ENCODE results near the gene LIMCH1.

The LIMCH1 gene

DNA sequence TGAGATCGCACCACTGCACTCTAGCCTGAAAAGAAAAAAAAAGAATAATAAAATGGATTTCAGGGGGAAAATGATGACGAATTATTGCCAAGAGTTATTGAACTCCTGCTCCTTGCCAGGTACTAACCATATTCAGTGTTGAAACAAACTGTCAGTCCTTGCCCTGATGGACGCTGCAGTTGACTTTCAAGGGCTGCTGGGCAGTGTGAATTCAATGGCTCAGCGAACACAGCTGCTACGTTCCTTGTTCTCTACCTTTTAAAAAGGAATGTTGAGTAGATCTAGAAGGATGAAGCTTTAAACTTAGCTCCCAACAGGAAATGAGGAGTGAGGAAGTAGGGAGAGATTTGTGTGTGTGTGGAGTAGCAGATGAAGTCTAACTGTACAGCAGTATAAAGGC is 2.7 kb downstream of the LIMCH1 start:
- Histone ChIP-seq H4K20me1 (ENCODE audit: insufficient read depth, low read length) (no peaks in the 10 kb centered on the region), H3K36me3 (replicated peaks; ENCODE audit: low read depth, low read length) (no peaks in the 10 kb centered on the region), H3K9ac (ENCODE audit: low read length) (no peak overlapping the region), H3K9me3 (ENCODE audit: insufficient read depth, low read length) (no peaks in the 10 kb centered on the region), H3K4me2 (ENCODE audit: low read length) (no peak overlapping the region), H2AFZ (ENCODE audit: low read depth, low read length) (no peak overlapping the region), H3K79me2 (ENCODE audit: low read length) (no peaks in the 10 kb centered on the region), H3K27ac (ENCODE audit: low read length) (no peak overlapping the region), H3K27me3 (ENCODE audit: low read depth, low read length) (peaks cover 32% of the 10 kb centered on the region), H3K4me1 (ENCODE audit: low read length) (no peaks in the 10 kb centered on the region), H3K4me3 (ENCODE audit: low read length) (no peak overlapping the region)
- no peak for TF ChIP-seq EZH2phosphoT487 (IDR thresholded peaks at IDR 0.05; ENCODE audit: low read depth)
- TF ChIP-seq, protein P1, sequence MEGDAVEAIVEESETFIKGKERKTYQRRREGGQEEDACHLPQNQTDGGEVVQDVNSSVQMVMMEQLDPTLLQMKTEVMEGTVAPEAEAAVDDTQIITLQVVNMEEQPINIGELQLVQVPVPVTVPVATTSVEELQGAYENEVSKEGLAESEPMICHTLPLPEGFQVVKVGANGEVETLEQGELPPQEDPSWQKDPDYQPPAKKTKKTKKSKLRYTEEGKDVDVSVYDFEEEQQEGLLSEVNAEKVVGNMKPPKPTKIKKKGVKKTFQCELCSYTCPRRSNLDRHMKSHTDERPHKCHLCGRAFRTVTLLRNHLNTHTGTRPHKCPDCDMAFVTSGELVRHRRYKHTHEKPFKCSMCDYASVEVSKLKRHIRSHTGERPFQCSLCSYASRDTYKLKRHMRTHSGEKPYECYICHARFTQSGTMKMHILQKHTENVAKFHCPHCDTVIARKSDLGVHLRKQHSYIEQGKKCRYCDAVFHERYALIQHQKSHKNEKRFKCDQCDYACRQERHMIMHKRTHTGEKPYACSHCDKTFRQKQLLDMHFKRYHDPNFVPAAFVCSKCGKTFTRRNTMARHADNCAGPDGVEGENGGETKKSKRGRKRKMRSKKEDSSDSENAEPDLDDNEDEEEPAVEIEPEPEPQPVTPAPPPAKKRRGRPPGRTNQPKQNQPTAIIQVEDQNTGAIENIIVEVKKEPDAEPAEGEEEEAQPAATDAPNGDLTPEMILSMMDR (IDR thresholded peaks at IDR 0.05; ENCODE audit: low read depth, low read length) = no peak

DNA sequence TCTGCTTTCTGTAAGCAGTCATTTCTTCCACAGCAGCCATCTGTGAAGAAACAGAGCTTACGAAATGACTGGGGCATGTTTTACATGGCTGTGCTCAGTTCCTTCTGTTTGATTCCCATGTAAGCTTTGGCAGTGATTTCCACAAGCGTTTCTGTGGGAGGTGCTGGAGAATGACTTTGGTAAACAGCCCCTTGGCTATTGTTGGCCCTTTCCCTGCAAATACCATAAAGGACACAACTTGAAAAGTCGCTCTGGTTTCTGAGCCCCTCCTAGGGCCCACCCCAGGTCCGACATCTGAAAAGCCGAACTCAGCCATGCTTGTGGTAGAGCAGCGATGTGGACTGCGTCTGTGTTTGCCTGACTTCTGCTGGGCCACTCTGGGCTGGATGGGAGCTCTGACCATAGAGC is 3.7 kb downstream of the LIMCH1 start:
- H3K36me3 ChIP-seq (replicated peaks; ENCODE audit: low read depth, low read length) = no peaks in the 10 kb centered on the region
- H2AFZ ChIP-seq (ENCODE audit: low read depth, low read length) = no peak overlapping the region
- no peak overlapping the region for H3K4me2 ChIP-seq (ENCODE audit: low read length)
- no peaks in the 10 kb centered on the region for H4K20me1 ChIP-seq (ENCODE audit: insufficient read depth, low read length)
- no peak overlapping the region for H3K4me3 ChIP-seq (ENCODE audit: low read length)
- H3K4me1 ChIP-seq (ENCODE audit: low read length) = no peaks in the 10 kb centered on the region
- H3K79me2 ChIP-seq (ENCODE audit: low read length) = no peaks in the 10 kb centered on the region
- no peak overlapping the region for H3K27ac ChIP-seq (ENCODE audit: low read length)
- H3K9ac ChIP-seq (ENCODE audit: low read length) = no peak overlapping the region
- peaks cover 33% of the 10 kb centered on the region for H3K27me3 ChIP-seq (ENCODE audit: low read depth, low read length)
- TF ChIP-seq, protein P1 (IDR thresholded peaks at IDR 0.05; ENCODE audit: low read depth, low read length) = no peak
- H3K9me3 ChIP-seq (ENCODE audit: insufficient read depth, low read length) = no peaks in the 10 kb centered on the region

GRCh38 chr4:41542526-41543275 is 4.7 kb downstream of the LIMCH1 start:
- TF ChIP-seq, protein P1 (IDR thresholded peaks at IDR 0.05; ENCODE audit: low read depth, low read length) = no peak
- no peak for TF ChIP-seq EZH2phosphoT487 (IDR thresholded peaks at IDR 0.05; ENCODE audit: low read depth)
- no peak overlapping the region for H3K27ac ChIP-seq (ENCODE audit: low read length)

DNA sequence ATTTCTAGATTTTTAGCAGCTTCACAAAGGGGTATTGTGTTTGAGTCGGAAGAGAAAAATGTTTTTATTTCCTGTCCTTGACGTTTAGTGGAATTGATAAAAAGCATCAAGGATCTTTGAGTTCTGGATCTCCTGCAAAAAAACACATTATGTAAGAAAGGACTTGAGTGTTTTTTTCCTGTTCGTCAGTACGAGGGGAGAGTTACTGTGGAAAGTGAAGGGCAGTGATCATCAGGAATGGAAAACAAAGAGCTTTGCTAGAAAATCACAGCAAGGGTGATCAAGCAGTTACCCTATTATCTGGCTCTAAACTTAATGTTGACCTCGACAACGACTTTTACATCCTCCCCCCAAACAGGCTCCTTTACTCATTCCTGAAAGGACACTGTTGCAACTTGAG is 7.3 kb downstream of the LIMCH1 start:
- H3K4me1 ChIP-seq (ENCODE audit: low read length) = peaks cover 10% of the 10 kb centered on the region
- H3K4me3 ChIP-seq (ENCODE audit: low read length) = no peak overlapping the region
- H2AFZ ChIP-seq (ENCODE audit: low read depth, low read length) = no peak overlapping the region
- no peak overlapping the region for H3K9ac ChIP-seq (ENCODE audit: low read length)
- no peaks in the 10 kb centered on the region for H3K9me3 ChIP-seq (ENCODE audit: insufficient read depth, low read length)
- no peak for TF ChIP-seq EZH2phosphoT487 (IDR thresholded peaks at IDR 0.05; ENCODE audit: low read depth)
- TF ChIP-seq, protein P1 (IDR thresholded peaks at IDR 0.05; ENCODE audit: low read depth, low read length) = no peak
- H4K20me1 ChIP-seq (ENCODE audit: insufficient read depth, low read length) = no peaks in the 10 kb centered on the region
- H3K27me3 ChIP-seq (ENCODE audit: low read depth, low read length) = peaks cover 13% of the 10 kb centered on the region; the same call in 1 of the 2 replicates
- no peaks in the 10 kb centered on the region for H3K36me3 ChIP-seq (replicated peaks; ENCODE audit: low read depth, low read length)
- H3K4me2 ChIP-seq (ENCODE audit: low read length) = no peak overlapping the region
- no peaks in the 10 kb centered on the region for H3K79me2 ChIP-seq (ENCODE audit: low read length)
- H3K27ac ChIP-seq (ENCODE audit: low read length) = no peak overlapping the region

More at GRCh38 chr4:41542526-41543275, 4.7 kb downstream of the LIMCH1 start:
- no peak overlapping the region for H3K4me2 ChIP-seq (ENCODE audit: low read length)
- H3K4me3 ChIP-seq (ENCODE audit: low read length) = no peak overlapping the region
- no peaks in the 10 kb centered on the region for H3K4me1 ChIP-seq (ENCODE audit: low read length)
- no peak overlapping the region for H2AFZ ChIP-seq (ENCODE audit: low read depth, low read length)
- peaks cover 29% of the 10 kb centered on the region for H3K27me3 ChIP-seq (ENCODE audit: low read depth, low read length)
- H3K9me3 ChIP-seq (ENCODE audit: insufficient read depth, low read length) = no peaks in the 10 kb centered on the region
- H3K79me2 ChIP-seq (ENCODE audit: low read length) = no peaks in the 10 kb centered on the region
- no peaks in the 10 kb centered on the region for H3K36me3 ChIP-seq (replicated peaks; ENCODE audit: low read depth, low read length)
- no peak overlapping the region for H3K9ac ChIP-seq (ENCODE audit: low read length)
- H4K20me1 ChIP-seq (ENCODE audit: insufficient read depth, low read length) = no peaks in the 10 kb centered on the region
